RPMI7951 (cell line): Measurements from ENCODE around the gene ANKH. TPM values are rescaled to one million over a fixed set of nuclear protein-coding genes. Genes with fewer than 3 reads are reported as not detected.
A peak's percentile ranks its signal among the peaks of the same experiment; 100 is the strongest.
"Not testable (repeated sequence)": the region's sequence is repeated elsewhere in the genome, so short reads cannot be mapped to it uniquely, and the experiment has no call there.

Source experiments
- DNase-seq: peaks from one replicate; pipeline ENCODE4 v3.0.0-alpha.2; 2012; ENCODE audit warnings: low read depth
- total RNA-seq: library from RNA; depleted of rRNA; stranded (reverse); fragments of >200 nt; shearing (Covaris generic); gene quantifications from 2 replicates; pipeline ENCODE4 v1.2.3, GENCODE V29; 2014; rRNA removed

The ANKH gene
- 57.0 and 70.5 TPM in 2 replicates for total RNA-seq

GRCh38 chr5:14871214-14872069 lies at the start of gene ANKH:
Gene ANKH (minus strand): TSS chr5:14871778. CDS start chr5:14871447, 331 bp downstream.
- DNase-seq = peak; percentile 81

GRCh38 chr5:14920121-14920520 lies 48.5 kb upstream of the ANKH start:
- DNase-seq = peak; percentile 35

- not testable (repeated sequence) for DNase-seq
These were observed 47.5 kb upstream of the ANKH start for GRCh38 chr5:14919106-14919505.

- DNase-seq = peak; percentile 86
These were observed 46.1 kb upstream of the ANKH start for GRCh38 chr5:14917719-14918118.

GRCh38 chr5:14915291-14915952 lies 43.8 kb upstream of the ANKH start:
- DNase-seq = peak; percentile 78

GRCh38 chr5:14914623-14915260 lies 43.2 kb upstream of the ANKH start:
- DNase-seq = peak; percentile 70

GRCh38 chr5:14914193-14914592 lies 42.6 kb upstream of the ANKH start:
- DNase-seq = no peak

GRCh38 chr5:14913096-14913495 lies 41.5 kb upstream of the ANKH start:
- no peak for DNase-seq

GRCh38 chr5:14912206-14912605 lies 40.6 kb upstream of the ANKH start:
- no peak for DNase-seq

- DNase-seq = no peak
These were observed 37.8 kb upstream of the ANKH start for GRCh38 chr5:14909369-14909768.

GRCh38 chr5:14908172-14908571 lies 36.6 kb upstream of the ANKH start:
- DNase-seq = peak; percentile 85

GRCh38 chr5:14906628-14907027 lies 35.0 kb upstream of the ANKH start:
- peak; percentile 51 for DNase-seq

GRCh38 chr5:14902826-14903560 lies 31.4 kb upstream of the ANKH start:
- DNase-seq = no peak

- peak; percentile 52 for DNase-seq
These were observed 30.0 kb upstream of the ANKH start for GRCh38 chr5:14901462-14902051.

- peak; percentile 25 for DNase-seq
These were observed 29.3 kb upstream of the ANKH start for GRCh38 chr5:14900693-14901461.

GRCh38 chr5:14896131-14896530 lies 24.6 kb upstream of the ANKH start:
- DNase-seq = no peak

GRCh38 chr5:14895301-14895700 lies 23.7 kb upstream of the ANKH start:
- peak; percentile 41 for DNase-seq

- DNase-seq = no peak
These were observed 23.2 kb upstream of the ANKH start for GRCh38 chr5:14894748-14895147.

- no peak for DNase-seq
These were observed 21.8 kb upstream of the ANKH start for GRCh38 chr5:14893381-14893780.

GRCh38 chr5:14890846-14891245 lies 19.3 kb upstream of the ANKH start:
- no peak for DNase-seq
